Lower leg skin (tissue), 4 donors: ENCODE measurements around the gene GALNT12. TPM values are rescaled to one million over a fixed set of nuclear protein-coding genes. Genes with fewer than 3 reads are reported as not detected.

Source experiments
- DNase-seq, 2 donors: peaks; one replicate each; pipeline ENCODE4 v3.0.0-alpha.2; 2019; ENCODE audit warnings: low spot score in 2 of 2
- H3K4me3 ChIP-seq: fragments of 200-600 bp; sonication (generic); 2 replicates; pipeline ENCODE4 v1.5.1; 2017; ENCODE audit warnings: mild to moderate bottlenecking, low read depth; ENCODE audit not compliant: poor library complexity, severe bottlenecking
- POLR2A ChIP-seq, 2 donors: fragments of 450-650 bp; IDR thresholded peaks; one replicate each; pipeline ENCODE4 v1.6.1; 2016 to 2017; ENCODE audit warnings: antibody characterized with exemption in 2 of 2, mild to moderate bottlenecking in 1 of 2, moderate library complexity in 1 of 2
- WGBS, 2 donors: methylation state at CpG; one replicate each; pipeline ENCODE4 v1.1.5; 2018; 5-methylcytosine and 5-hydroxymethylcytosine counted together
- intact Hi-C: fragments of 100-400 bp; cut with DNase I; formaldehyde crosslinking; loops from one replicate; pipeline ENCODE4 v1.15.0; 2023; ENCODE audit warnings: low total_unique reads
- total RNA-seq, 4 donors: library from RNA; depleted of rRNA; stranded (reverse); fragments of >200 nt; gene quantifications; one replicate each; pipeline ENCODE4 v1.1.0, GENCODE V29; 2016
- TF ChIP-seq, protein P1 (sequence below), 3 donors: fragments of 450-650 bp; IDR thresholded peaks; one replicate each; pipeline ENCODE4 v1.5.1; 2016; ENCODE audit warnings: antibody characterized with exemption in 3 of 3, mild to moderate bottlenecking in 3 of 3, moderate library complexity in 2 of 3

The GALNT12 gene
- total RNA-seq, 4 donors from 2014 or later: 4.9 to 8.5 (median 6.4) TPM

- no peak for DNase-seq
Observed at GRCh38 chr9:98772364-98773155, 34.9 kb upstream of the GALNT12 start.

GRCh38 chr9:98773721-98774120 lies 33.7 kb upstream of the GALNT12 start:
- no peak overlapping the region for H3K4me3 ChIP-seq
- no peak for DNase-seq
- WGBS, 2 donors: 94 to 95% methylated on average over 15 of the region's 15 CpGs
- intact Hi-C loops: no loop called here
- TF ChIP-seq, protein P1, sequence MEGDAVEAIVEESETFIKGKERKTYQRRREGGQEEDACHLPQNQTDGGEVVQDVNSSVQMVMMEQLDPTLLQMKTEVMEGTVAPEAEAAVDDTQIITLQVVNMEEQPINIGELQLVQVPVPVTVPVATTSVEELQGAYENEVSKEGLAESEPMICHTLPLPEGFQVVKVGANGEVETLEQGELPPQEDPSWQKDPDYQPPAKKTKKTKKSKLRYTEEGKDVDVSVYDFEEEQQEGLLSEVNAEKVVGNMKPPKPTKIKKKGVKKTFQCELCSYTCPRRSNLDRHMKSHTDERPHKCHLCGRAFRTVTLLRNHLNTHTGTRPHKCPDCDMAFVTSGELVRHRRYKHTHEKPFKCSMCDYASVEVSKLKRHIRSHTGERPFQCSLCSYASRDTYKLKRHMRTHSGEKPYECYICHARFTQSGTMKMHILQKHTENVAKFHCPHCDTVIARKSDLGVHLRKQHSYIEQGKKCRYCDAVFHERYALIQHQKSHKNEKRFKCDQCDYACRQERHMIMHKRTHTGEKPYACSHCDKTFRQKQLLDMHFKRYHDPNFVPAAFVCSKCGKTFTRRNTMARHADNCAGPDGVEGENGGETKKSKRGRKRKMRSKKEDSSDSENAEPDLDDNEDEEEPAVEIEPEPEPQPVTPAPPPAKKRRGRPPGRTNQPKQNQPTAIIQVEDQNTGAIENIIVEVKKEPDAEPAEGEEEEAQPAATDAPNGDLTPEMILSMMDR (IDR thresholded peaks at IDR 0.05): no peak

More at GRCh38 chr9:98772364-98773155, 34.9 kb upstream of the GALNT12 start:
- H3K4me3 ChIP-seq: no peak overlapping the region
- WGBS, 2 donors: 88 to 92% methylated on average over 13 of the region's 13 CpGs
- TF ChIP-seq, protein P1 (IDR thresholded peaks at IDR 0.05): no peak
- no peak for TF ChIP-seq POLR2A (IDR thresholded peaks at IDR 0.05)
- intact Hi-C loops: no loop called here

DNA sequence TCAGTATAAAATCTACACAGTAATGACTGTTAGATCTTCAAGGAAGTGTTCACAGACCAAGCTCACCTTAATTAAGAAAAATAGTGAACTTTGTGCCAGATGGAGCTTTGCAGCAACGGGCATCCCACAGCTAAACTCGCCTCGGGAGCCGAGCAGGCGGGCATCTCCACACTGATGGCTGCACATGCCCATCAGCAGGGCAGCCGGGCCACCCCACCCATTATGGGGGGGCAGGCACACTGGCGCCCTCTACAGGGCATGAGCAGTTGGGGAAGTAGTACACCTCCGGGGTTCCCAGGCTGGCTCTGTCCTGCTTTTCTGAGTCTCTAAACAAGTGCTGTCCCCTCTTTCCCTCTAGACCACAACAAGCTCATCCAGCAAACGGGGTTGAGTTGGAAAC lies 32.7 kb upstream of the GALNT12 start:
- intact Hi-C loops: no loop called here

GRCh38 chr9:98775831-98776441 lies 31.5 kb upstream of the GALNT12 start:
- intact Hi-C loops: no loop called here
- TF ChIP-seq POLR2A (IDR thresholded peaks at IDR 0.05): no peak
- TF ChIP-seq, protein P1 (IDR thresholded peaks at IDR 0.05): no peak
- DNase-seq: no peak
- no peak overlapping the region for H3K4me3 ChIP-seq
- WGBS, 2 donors: 53 to 55% methylated on average over 8 of the region's 8 CpGs

More for the DNA sequence above, 32.7 kb upstream of the GALNT12 start:
- WGBS, 2 donors: 89 to 93% methylated on average over 9 of the region's 9 CpGs
- H3K4me3 ChIP-seq: no peak overlapping the region
- TF ChIP-seq, protein P1 (IDR thresholded peaks at IDR 0.05): no peak
- no peak for TF ChIP-seq POLR2A (IDR thresholded peaks at IDR 0.05)
- no peak for DNase-seq

- H3K4me3 ChIP-seq: no peak overlapping the region
- 94 to 97% methylated on average over 4 of the region's 4 CpGs for WGBS, 2 donors
- intact Hi-C loops: no loop called here
- no peak for TF ChIP-seq POLR2A (IDR thresholded peaks at IDR 0.05)
- TF ChIP-seq, protein P1 (IDR thresholded peaks at IDR 0.05): no peak
- DNase-seq: no peak
Observed at GRCh38 chr9:98777618-98778017, 29.9 kb upstream of the GALNT12 start.
